Stimulated activated CD4-positive, alpha-beta T cell treated with anti-CD3 and anti-CD28 coated beads, Interleukin-4, amount 100 ng/mL, for 48 hours (primary cell): Measurements from ENCODE around the gene PGM2.

Source experiments
- DNase-seq, 2 donors: peaks; one replicate each; pipeline ENCODE4 v3.0.0-alpha.2; 2020; ENCODE audit warnings: low read depth in 2 of 2

The PGM2 gene

GRCh38 chr4:37864786-37865185 lies 38.3 kb downstream of the PGM2 start:
- DNase-seq, result no peak

GRCh38 chr4:37865450-37865849 lies 39.0 kb downstream of the PGM2 start:
- DNase-seq, result no peak

- DNase-seq, result no peak
These were observed 40.6 kb downstream of the PGM2 start for GRCh38 chr4:37867102-37867501.

- DNase-seq, result no peak
These were observed 41.8 kb downstream of the PGM2 start for GRCh38 chr4:37868238-37868637.

GRCh38 chr4:37872310-37872988 lies 46.0 kb downstream of the PGM2 start:
- DNase-seq, result no peak

- no peak for DNase-seq
These were observed 46.9 kb downstream of the PGM2 start for GRCh38 chr4:37873386-37873785.

GRCh38 chr4:37876156-37876555 lies 49.7 kb downstream of the PGM2 start:
- DNase-seq, result no peak

- no peak for DNase-seq
These were observed 52.9 kb downstream of the PGM2 start for GRCh38 chr4:37879365-37879764.

GRCh38 chr4:37881811-37882210 lies 55.3 kb downstream of the PGM2 start:
- DNase-seq, result no peak

- DNase-seq, result no peak
These were observed 56.3 kb downstream of the PGM2 start for GRCh38 chr4:37882665-37883296.

GRCh38 chr4:37884855-37885487 lies 58.5 kb downstream of the PGM2 start:
- no peak for DNase-seq

- no peak for DNase-seq
These were observed 59.0 kb downstream of the PGM2 start for GRCh38 chr4:37885496-37885895.

- peak in 1 of 2 donors; percentile 6 for DNase-seq
These were observed 63.6 kb downstream of the PGM2 start for GRCh38 chr4:37889849-37890800.

GRCh38 chr4:37890801-37891259 lies 64.3 kb downstream of the PGM2 start, which contains the start of gene TBC1D1:
Gene TBC1D1 (plus strand): TSS chr4:37891084. CDS start chr4:37902096, 11,012 bp downstream.
- DNase-seq, result peak; percentile 28 to 44

GRCh38 chr4:37891260-37892159 lies 65.0 kb downstream of the PGM2 start:
- DNase-seq, result peak; percentile 30 to 42

GRCh38 chr4:37892641-37893040 lies 66.2 kb downstream of the PGM2 start:
- DNase-seq, result peak; percentile 26 to 43

- DNase-seq, result no peak
These were observed 66.7 kb downstream of the PGM2 start for GRCh38 chr4:37893164-37893563.

- DNase-seq, result no peak
These were observed 68.8 kb downstream of the PGM2 start for GRCh38 chr4:37895271-37895670.

- no peak for DNase-seq
These were observed 69.8 kb downstream of the PGM2 start for GRCh38 chr4:37896206-37896860.

GRCh38 chr4:37902212-37902611 lies 75.7 kb downstream of the PGM2 start:
- no peak for DNase-seq
